ENCODE measurements around the gene SLC2A3.
"Not testable (repeated sequence)": the region's sequence is repeated elsewhere in the genome, so short reads cannot be mapped to it uniquely, and the experiment has no call there.

DNA sequence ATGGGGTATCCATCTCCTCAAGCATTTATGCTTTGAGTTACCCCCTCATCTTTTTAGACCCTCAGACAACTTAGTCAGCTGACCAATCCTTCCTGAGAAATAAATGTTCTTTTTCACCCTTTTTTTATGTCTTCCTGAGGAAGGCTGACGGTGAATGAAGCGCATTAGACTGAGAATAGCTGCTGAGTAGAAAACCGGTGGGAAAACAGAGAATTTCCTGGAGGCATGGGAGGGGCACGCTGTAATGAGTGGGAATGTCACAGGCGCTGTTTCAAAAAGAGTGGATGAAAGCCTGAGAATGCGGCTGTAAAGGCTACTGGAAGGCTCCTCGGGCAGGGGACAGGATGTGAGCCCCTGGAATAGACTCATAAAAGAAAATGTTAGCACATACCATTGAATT, 35.8 kb upstream of the SLC2A3 start:
- TF ChIP-seq, protein P1, sequence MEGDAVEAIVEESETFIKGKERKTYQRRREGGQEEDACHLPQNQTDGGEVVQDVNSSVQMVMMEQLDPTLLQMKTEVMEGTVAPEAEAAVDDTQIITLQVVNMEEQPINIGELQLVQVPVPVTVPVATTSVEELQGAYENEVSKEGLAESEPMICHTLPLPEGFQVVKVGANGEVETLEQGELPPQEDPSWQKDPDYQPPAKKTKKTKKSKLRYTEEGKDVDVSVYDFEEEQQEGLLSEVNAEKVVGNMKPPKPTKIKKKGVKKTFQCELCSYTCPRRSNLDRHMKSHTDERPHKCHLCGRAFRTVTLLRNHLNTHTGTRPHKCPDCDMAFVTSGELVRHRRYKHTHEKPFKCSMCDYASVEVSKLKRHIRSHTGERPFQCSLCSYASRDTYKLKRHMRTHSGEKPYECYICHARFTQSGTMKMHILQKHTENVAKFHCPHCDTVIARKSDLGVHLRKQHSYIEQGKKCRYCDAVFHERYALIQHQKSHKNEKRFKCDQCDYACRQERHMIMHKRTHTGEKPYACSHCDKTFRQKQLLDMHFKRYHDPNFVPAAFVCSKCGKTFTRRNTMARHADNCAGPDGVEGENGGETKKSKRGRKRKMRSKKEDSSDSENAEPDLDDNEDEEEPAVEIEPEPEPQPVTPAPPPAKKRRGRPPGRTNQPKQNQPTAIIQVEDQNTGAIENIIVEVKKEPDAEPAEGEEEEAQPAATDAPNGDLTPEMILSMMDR (IDR thresholded peaks at IDR 0.05): not testable (repeated sequence)
- TF ChIP-seq PHF8 (IDR thresholded peaks at IDR 0.05; ENCODE audit: borderline replicate concordance, low read depth); POLR2A (IDR thresholded peaks at IDR 0.05; ENCODE audit: low read length): not testable (repeated sequence)
